ENCODE data around the gene HOXD11. TPM values are rescaled to one million over a fixed set of nuclear protein-coding genes. Genes with fewer than 3 reads are reported as not detected.
A peak's percentile ranks its signal among the peaks of the same experiment; 100 is the strongest.

The HOXD11 gene
- total and polyA plus RNA-seq, 9 of the 15 experiments (the other 6 are each of a cell fraction or from before 2014, with no cell fraction given), result not detected

- DNase-seq (ENCODE audit: extremely low read depth in 1 of 4, low spot score in 3 of 4) (no peak), ATAC-seq (no peak), FAIRE-seq (peak; percentile 61)
- H4K20me1 ChIP-seq (replicated peaks; ENCODE audit: control insufficient read depth, insufficient read depth, low read length), result no peaks in the 10 kb centered on the region
- no peak overlapping the region for H3K4me3 ChIP-seq
- no peaks in the 10 kb centered on the region for H3K79me2 ChIP-seq (ENCODE audit: control insufficient read depth, insufficient read depth, low read length)
- H3K9ac ChIP-seq (ENCODE audit: insufficient read depth in 1 of 2, low read depth in 2 of 2, low read length in 2 of 2), result no peak overlapping the region
- CTCF ChIA-PET (ENCODE audit: low intra/inter-chr PET ratio), result no interaction called here
- peaks cover 3% of the 10 kb centered on the region for H3K9me1 ChIP-seq (ENCODE audit: control insufficient read depth, insufficient read depth, low read length)
- intact Hi-C loops (cut with micrococcal nuclease) (no loop called here), in situ Hi-C loops (cut with MboI) (no loop called here)
- H3K4me2 ChIP-seq (ENCODE audit: insufficient read depth, low read length), result no peak overlapping the region
- POLR2A ChIA-PET, result no interaction called here
- no TSS peak for BruUV-seq (replicated peaks)
- no peaks in the 10 kb centered on the region for H3K36me3 ChIP-seq (ENCODE audit: control insufficient read depth, insufficient read depth, low read length)
- no peaks in the 10 kb centered on the region for H3K9me3 ChIP-seq (replicated peaks; ENCODE audit: control insufficient read depth, insufficient read depth, low read depth, low read length)
- H3K4me1 ChIP-seq (replicated peaks in 1 of 2; ENCODE audit: control insufficient read depth in 2 of 2, insufficient read depth in 2 of 2, low read length in 2 of 2), result peaks cover 0 to 18% of the 10 kb centered on the region in 2 experiments; a peak in 2 of 5 replicates
- peaks cover 39 to 46% of the 10 kb centered on the region in 2 experiments for H3K27me3 ChIP-seq (ENCODE audit: control insufficient read depth in 2 of 2, insufficient read depth in 2 of 2, low read length in 2 of 2)
- 0% methylated on average over 2 of the region's 2 CpGs for WGBS (ENCODE audit: insufficient coverage, low coverage, missing lambda C conversion rate)
- no peak overlapping the region for H3K27ac ChIP-seq (ENCODE audit: extremely low read depth, low read depth, low read length)
- H2AFZ ChIP-seq (ENCODE audit: low read depth, low read length), result no peak overlapping the region
- TF ChIP-seq ZFP1 (CRISPR knock-in tag; IDR thresholded peaks at IDR 0.05), result no peak
- TF ChIP-seq, protein P1, sequence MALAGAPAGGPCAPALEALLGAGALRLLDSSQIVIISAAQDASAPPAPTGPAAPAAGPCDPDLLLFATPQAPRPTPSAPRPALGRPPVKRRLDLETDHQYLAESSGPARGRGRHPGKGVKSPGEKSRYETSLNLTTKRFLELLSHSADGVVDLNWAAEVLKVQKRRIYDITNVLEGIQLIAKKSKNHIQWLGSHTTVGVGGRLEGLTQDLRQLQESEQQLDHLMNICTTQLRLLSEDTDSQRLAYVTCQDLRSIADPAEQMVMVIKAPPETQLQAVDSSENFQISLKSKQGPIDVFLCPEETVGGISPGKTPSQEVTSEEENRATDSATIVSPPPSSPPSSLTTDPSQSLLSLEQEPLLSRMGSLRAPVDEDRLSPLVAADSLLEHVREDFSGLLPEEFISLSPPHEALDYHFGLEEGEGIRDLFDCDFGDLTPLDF (CRISPR knock-in tag; IDR thresholded peaks at IDR 0.05), result no peak
- TF ChIP-seq, protein P2, sequence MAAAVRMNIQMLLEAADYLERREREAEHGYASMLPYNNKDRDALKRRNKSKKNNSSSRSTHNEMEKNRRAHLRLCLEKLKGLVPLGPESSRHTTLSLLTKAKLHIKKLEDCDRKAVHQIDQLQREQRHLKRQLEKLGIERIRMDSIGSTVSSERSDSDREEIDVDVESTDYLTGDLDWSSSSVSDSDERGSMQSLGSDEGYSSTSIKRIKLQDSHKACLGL (CRISPR knock-in tag; IDR thresholded peaks at IDR 0.05; ENCODE audit: borderline replicate concordance, poor library complexity, severe bottlenecking), result no peak
- no peak for TF ChIP-seq POLR3A (IDR thresholded peaks at IDR 0.05; ENCODE audit: borderline replicate concordance, extremely low read depth, insufficient read depth, insufficient read length)
- TF ChIP-seq ZNF668 (CRISPR knock-in tag; IDR thresholded peaks at IDR 0.05), result no peak
- no peak for TF ChIP-seq SETDB1 (IDR thresholded peaks at IDR 0.05; ENCODE audit: low read length)
- TF ChIP-seq TEAD4 (IDR thresholded peaks at IDR 0.05; ENCODE audit: low read length), result no peak
- TF ChIP-seq TEAD4 (CRISPR knock-in tag; IDR thresholded peaks at IDR 0.05; ENCODE audit: borderline replicate concordance), result no peak
- TF ChIP-seq ZNF507 (tag; conservative IDR thresholded peaks at IDR 0.05), result no peak
- no peak for TF ChIP-seq ZNF518B (CRISPR knock-in tag; IDR thresholded peaks at IDR 0.05)
- TF ChIP-seq CBFB (CRISPR knock-in tag; IDR thresholded peaks at IDR 0.05), result no peak
- TF ChIP-seq ZKSCAN8 (CRISPR knock-in tag; IDR thresholded peaks at IDR 0.05), result no peak
- no peak for TF ChIP-seq NONO (IDR thresholded peaks at IDR 0.05; ENCODE audit: low read depth in 2 of 2, low read length in 1 of 2)
- TF ChIP-seq ZNF175 (CRISPR knock-in tag; IDR thresholded peaks at IDR 0.05; ENCODE audit: low read depth), result no peak
- no peak for TF ChIP-seq CBX2 (IDR thresholded peaks at IDR 0.05; ENCODE audit: insufficient read depth, low read length, poor library complexity, severe bottlenecking)
- TF ChIP-seq MCM7 (IDR thresholded peaks at IDR 0.05), result no peak
- TF ChIP-seq SRSF1 (IDR thresholded peaks at IDR 0.05; ENCODE audit: low read depth, low read length), result no peak
- TF ChIP-seq ELF2 (CRISPR knock-in tag; IDR thresholded peaks at IDR 0.05), result no peak
- no peak for TF ChIP-seq CGGBP1 (CRISPR knock-in tag; IDR thresholded peaks at IDR 0.05)
These were observed 43.1 kb upstream of the HOXD11 start for GRCh38 chr2:176063958-176064357.

Measured in K562 (cell line).